Stomach (tissue), 4 donors: ENCODE measurements around the gene DYRK2.

Experiments
- EP300 ChIP-seq: sonication (generic); formaldehyde crosslinking; IDR thresholded peaks from one replicate; pipeline ENCODE4 v1.6.1; 2017; ENCODE audit warnings: antibody characterized with exemption
- POLR2A ChIP-seq, 4 donors: fragments of 450-650 bp; IDR thresholded peaks; one replicate each; pipeline ENCODE4 v1.6.1; 2016; ENCODE audit warnings: antibody characterized with exemption in 4 of 4, control low read depth in 2 of 4, mild to moderate bottlenecking in 1 of 4, moderate library complexity in 1 of 4
- POLR2AphosphoS5 ChIP-seq, 3 donors: sonication (generic); formaldehyde crosslinking; IDR thresholded peaks; one replicate each; pipeline ENCODE4 v1.6.1; 2016; ENCODE audit warnings: antibody characterized with exemption in 3 of 3
- TF ChIP-seq, protein P1 (sequence below), 7 experiments: fragments of 450-650 bp in 4 of 7; fragments of 200-600 bp in 3 of 7; sonication (generic) in 3 of 7; IDR thresholded peaks; one replicate each; pipeline ENCODE4 v1.5.1; 2016 to 2019; ENCODE audit warnings: antibody characterized with exemption in 7 of 7, control low read depth in 2 of 7, mild to moderate bottlenecking in 1 of 7

DNA sequence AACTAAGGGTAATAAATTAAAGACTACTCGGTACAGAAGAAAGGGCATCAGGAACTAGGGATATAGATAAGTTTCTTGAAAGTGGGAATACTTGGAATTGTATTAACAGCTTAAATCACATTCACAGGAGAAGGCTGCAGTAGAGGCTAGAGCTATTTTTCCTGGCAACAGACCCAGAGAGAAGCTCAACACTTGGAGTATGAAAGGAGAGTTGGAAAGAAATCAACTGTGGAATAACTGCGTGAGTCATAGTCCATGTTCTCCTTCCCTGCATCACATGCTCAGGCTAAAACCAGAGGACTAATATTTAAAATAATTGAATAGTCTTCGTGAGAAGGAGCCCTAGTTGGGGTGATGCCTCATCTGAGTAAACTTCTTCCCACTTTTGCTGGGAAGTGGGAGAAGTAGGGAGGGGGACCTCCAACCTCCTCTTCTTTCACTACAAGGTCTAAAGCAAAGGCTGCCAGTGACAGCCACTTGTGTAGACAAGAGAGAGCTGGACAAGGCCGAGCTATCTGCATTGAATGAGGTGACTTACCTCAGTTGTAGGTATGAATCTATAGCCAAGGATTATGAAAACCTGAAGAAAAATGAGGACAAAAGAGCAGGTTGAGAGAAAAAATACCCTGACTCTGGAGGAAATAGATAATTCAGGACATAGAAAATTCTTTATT is 32.7 kb downstream of the DYRK2 start:
- TF ChIP-seq, protein P1, sequence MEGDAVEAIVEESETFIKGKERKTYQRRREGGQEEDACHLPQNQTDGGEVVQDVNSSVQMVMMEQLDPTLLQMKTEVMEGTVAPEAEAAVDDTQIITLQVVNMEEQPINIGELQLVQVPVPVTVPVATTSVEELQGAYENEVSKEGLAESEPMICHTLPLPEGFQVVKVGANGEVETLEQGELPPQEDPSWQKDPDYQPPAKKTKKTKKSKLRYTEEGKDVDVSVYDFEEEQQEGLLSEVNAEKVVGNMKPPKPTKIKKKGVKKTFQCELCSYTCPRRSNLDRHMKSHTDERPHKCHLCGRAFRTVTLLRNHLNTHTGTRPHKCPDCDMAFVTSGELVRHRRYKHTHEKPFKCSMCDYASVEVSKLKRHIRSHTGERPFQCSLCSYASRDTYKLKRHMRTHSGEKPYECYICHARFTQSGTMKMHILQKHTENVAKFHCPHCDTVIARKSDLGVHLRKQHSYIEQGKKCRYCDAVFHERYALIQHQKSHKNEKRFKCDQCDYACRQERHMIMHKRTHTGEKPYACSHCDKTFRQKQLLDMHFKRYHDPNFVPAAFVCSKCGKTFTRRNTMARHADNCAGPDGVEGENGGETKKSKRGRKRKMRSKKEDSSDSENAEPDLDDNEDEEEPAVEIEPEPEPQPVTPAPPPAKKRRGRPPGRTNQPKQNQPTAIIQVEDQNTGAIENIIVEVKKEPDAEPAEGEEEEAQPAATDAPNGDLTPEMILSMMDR (IDR thresholded peaks at IDR 0.05), result no peak
- TF ChIP-seq POLR2A (IDR thresholded peaks at IDR 0.05), result no peak
- TF ChIP-seq EP300, result no peak
- peak in 2 of 3 donors; percentile 30 to 78 for TF ChIP-seq POLR2AphosphoS5 (IDR thresholded peaks at IDR 0.05)
